ENCODE data around the gene UBIAD1. TPM values are rescaled to one million over a fixed set of nuclear protein-coding genes. Genes with fewer than 3 reads are reported as not detected.
"Not testable (repeated sequence)": the region's sequence is repeated elsewhere in the genome, so short reads cannot be mapped to it uniquely, and the experiment has no call there.

Gene UBIAD1
- polyA plus RNA-seq, 1 donor = 16.4 TPM

DNA sequence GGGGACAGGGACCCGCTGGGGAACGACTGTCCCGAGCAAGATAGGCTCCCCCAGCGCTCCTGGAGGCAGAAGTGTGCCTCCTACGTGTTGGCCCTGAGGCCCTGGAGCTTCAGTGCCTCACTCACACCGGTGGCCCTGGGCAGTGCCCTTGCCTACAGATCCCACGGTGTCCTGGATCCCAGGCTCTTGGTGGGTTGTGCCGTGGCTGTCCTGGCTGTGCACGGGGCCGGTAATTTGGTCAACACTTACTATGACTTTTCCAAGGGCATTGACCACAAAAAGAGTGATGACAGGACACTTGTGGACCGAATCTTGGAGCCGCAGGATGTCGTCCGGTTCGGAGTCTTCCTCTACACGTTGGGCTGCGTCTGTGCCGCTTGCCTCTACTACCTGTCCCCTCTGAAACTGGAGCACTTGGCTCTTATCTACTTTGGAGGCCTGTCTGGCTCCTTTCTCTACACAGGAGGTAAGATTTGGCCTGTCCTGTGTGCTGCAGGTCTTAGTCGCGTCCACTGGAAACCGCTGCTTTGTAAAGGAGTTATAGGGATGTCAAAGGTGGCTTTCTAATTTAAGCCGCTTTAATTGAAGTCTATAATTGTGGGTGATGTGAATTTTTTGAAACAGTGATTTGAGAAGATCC, 717 bp downstream of the UBIAD1 start:
- no peak for DNase-seq

DNA sequence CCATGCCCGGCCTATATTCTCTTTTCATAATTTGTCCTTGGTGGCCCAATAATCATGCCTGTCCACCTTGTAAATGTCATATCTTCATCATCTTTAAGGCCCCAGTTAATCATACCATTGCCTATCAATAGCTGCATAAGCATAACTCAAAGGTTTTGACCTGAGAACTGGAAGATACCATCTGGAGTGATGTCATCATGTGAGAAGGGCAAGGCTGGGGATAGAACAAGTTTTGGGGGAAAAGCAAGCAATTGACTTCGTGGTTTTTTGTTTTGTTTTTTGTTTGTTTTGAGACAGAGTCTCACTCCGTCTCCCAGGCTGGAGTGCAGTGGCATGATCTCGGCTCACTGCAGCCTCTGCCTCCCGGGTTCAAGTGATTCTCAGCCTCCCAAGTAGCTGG, 6.2 kb downstream of the UBIAD1 start:
- DNase-seq = no peak

DNA sequence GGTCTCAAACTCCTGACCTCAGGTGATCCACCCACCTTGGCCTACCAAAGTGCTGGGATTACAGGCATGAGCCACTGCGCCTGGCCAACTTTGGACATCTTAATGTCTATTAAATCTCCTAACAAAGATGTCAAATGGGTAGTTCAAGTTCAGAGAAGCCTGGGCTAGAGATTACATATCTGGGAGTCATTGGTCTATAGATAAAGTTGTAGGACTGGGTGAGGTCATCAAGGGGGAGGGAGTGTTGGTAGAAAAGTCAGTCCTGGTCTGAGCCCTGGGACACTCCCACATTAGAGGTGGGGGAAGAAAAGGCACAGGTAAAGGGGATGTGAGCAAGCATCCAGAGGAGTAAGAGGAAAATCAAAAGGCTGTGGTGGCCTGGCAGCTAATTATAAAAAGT, 6.6 kb downstream of the UBIAD1 start:
- no peak for DNase-seq

DNA sequence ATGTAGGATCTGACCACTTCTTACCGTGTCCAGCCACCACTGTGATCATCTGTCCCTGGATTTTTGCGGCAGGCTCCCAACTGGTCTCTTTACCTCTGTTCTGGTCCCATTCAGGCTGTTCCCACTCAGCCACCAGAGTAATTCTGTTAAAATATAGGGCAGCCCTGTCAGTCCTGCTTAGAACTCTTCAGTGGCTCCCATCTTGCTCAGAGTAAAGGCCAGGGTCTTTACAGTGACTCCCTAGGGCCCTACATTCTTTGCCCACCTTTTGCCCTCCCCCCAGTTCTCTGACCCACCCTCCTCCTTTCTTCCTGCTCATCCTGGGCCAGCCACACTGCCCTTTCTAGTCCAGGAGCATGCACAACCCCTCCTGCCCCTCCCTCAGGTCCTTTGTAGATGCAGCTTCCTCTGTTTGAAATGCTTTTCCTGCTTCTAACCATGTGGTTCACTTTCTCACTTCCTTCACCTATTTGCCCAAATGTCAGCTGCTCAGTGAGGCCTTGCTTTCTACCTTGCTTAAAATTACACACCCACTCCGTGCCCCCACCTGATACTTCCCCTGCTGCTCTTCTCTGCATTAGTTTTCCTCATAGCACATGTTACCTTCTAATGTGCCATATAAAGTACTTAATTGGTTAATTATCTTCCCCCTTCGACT, 7.8 kb downstream of the UBIAD1 start:
- DNase-seq = no peak

DNA sequence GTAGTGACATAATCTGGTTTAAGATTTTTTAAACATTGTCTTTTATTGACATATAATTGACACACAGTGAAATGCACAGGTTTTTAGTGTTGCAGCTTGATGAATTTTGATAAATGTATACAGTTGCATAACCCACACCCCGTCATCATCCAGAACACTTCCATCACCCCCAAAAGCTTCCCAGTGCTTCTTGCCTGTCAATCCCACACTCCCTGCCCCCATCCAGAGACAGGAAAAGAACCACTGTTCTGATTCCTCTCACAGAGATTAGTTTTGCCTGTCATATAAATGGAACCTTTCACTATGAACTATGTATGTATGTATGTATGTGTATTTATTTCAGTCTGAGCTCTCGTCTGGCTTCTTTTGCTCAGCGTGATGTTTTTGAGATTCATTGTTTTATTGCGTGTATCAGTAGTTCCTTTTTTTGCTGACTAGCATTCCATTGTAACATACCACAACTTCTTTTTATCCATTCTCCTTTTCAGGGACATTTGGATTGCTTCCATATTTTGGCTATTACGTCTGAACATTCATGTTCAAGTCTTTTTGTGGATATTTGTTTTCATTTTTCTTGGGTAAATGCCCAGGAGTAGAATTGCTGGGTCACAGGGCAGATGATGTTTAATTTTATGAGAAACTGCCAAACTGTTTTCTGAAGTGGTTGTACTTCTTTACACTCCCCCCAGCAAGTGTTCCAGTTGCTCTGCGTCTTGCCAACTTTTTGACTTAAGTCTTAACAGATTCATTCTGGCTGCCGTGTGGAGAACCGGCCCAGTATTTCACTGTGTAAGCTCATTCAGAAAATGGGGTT, 8.7 kb downstream of the UBIAD1 start:
- no peak for DNase-seq

DNA sequence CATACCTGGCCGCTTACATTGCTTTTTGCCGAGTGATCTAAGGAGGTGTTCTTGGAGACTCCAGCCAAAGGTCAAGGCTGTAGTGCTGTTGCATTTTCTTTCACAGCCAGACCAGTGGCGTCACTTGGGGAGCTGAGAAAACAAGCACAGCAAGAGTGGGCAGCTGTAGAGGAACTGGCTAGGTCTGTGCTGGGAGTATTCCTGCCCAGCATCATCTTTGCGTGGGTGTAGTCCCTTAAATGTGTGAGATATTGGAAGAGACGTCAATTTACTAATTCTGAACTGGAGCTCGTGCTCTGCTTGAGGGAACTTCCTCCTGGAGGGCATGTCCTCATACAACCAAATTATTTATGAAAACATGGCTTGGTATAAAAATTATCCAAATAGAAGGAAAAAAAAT, 10.2 kb downstream of the UBIAD1 start:
- DNase-seq = no peak

DNA sequence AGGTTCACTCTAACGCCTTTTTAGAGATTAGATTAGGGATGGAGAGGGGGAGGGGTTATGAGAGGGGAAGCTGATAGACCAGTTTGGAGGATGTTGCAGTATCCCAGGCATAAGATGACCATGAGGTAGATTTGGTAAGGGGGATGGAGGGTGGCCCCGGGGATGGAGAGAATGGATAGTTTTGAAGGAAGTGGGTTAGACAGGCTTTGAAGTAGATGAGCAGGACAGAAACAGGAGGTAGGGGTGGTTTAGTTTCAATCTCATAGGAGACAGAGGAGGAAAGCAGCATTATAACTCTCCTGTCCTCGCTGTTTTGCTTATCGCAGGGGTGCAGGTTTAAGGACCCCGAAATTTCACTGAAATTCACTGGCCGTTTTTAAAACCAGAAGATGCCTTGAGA, 11.8 kb downstream of the UBIAD1 start:
- DNase-seq = no peak

DNA sequence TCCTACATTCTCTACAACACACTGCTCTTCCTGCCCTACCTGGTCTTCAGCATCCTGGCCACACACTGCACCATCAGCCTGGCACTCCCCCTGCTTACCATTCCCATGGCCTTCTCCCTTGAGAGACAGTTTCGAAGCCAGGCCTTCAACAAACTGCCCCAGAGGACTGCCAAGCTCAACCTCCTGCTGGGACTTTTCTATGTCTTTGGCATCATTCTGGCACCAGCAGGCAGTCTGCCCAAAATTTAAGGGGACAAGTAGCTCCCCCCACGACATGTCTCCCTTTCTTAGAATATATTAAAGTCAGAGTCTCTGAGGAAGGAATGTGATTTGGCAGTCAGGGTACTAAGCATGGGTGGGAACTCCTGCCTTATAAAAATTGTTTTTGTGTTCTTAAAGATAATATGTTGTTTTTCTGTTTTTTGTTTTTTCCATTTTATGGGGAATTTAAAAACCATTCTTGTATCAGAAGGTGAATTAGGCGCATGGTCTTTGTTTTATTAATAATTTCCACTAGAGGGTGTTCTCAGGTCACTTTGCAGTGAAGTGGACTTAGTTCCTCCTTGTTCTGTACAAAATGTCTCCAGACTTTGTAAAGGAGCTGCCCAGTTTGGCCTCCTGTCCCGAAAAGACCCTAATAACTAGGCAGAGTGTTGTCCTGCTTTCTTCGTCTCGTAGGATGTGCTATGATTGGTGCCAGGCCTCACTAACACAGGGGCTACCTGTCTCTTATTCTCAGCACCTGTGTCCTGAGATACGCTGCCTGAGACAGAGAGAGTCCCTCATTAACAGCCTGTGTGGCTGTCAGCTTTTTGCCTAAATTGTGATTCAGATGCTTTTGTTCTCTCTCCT, 13.1 kb downstream of the UBIAD1 start:
- no peak for DNase-seq

DNA sequence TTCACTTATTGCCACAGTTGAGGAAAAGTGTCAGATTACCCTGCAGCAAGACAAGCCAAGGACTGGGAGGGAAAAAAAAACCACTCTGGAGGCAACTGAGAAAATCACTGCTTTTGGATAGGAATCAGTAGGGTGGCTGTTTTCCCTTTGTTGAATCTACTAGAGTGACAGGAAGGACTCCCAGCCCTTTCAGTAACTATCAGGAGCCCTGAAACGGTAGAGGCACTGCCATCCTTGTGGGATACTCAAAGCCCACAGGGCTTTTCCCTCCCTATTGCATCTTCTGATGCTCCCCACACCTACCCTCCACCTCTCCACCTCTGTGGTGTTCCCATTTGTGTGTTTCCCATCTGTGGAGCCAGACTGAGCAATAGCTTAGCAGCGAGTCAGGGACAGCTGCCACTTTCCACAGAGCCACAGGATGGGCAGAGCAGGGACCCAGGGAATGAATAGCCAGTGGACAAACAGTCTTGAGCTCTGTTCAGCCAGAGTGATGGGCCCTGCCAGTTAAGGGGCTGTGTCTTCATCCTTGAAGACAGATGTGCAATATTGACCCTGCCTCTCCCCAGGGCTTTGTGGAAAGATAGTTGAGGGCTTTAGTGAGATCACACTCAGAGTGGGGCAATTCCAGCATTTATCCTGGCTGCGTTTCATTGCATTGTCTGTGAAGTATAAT, 13.9 kb downstream of the UBIAD1 start:
- DNase-seq = no peak

DNA sequence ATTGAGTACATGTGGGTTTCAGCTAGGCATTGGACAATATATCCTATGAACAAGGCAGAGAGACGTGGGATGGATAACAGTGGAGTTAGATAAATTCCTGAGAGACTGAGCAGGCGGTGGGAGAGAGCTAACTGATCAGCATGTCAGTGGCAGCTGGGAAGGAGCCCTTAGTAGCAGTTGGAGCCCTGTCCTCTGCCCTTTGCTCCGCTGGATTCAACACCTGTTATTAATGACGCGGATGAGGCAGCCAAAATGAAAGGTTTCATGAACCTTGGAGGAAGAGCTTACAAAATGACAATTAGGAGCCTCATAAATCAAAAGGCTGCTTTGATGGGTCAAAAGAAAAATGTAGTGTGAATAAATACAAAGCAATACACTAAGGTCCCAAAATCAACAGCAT, 16.1 kb downstream of the UBIAD1 start:
- no peak for DNase-seq

DNA sequence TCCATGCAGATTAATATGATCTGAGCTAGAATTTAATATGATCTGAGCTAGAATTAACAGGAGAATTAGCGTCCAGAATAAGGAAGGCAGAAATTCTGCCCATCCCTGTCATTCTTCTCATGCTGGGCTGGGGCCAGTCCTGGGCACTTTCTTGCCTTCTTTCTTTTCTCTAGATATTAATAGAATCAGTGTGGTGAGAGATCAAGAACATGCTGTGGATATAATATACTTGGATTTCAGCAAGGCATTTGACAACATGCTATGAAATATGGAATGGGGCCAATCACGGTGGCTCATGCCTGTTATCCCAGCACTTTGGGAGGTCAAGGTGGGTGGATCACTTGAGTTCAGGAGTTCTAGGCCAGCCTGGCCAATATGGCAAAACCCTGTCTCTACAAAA, 18.1 kb downstream of the UBIAD1 start:
- no peak for DNase-seq

DNA sequence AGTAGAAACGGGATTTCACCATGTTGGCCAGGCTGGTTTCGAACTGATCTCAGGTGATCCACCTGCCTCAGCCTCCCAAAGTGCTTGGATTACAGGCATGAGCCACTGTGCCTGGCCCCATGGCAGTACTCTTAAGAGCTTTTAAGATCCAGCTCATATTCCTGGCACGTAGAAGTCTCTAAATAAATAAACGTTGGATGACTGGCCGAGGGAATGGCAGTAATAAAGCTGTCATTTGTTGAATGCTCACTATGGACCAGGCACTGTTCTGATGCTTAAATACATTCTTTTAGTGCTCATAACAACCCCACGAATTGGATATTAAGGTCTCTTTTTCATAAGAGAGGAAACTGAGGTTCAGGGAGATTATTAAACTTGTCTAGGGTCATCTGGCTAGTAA, 20.9 kb downstream of the UBIAD1 start:
- DNase-seq = no peak

DNA sequence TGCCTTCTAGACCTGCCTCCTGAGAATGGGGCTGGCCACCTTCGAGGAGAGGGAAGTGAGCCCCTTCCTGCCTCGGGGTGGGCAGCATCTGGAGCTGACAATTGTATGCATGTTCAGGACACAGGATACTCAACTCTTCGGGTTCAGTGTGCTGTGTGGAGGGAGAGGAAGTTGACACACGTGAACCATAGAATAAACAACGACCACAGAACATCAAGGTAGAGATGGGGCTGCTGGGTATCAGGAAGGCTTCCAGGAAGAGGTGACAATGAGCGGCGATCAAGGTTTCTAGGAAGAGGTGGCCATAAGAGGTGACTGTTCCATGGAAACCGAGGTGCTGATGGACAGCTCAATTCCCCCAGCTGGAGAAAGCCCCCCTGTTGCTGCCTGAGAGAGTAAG, 22.0 kb downstream of the UBIAD1 start:
- no peak for DNase-seq

DNA sequence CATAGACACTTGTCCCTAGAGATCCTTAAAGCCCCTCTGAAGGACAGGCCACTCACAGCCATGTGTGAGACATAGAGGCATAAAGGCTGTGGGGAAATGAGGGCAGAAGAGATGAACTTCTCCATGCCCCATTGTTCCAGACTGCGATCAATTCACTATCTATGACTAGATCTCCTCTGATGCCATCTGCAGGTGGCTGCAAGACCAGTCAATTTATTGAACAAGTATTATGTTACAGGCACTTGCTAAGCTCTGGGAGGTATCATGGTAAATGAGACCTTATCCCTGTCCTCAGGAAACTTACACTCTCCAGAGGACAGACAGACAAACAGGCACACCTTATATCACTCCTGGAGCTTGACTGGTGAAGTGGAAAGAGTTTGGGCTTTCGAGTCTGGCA, 22.9 kb downstream of the UBIAD1 start:
- DNase-seq = no peak

DNA sequence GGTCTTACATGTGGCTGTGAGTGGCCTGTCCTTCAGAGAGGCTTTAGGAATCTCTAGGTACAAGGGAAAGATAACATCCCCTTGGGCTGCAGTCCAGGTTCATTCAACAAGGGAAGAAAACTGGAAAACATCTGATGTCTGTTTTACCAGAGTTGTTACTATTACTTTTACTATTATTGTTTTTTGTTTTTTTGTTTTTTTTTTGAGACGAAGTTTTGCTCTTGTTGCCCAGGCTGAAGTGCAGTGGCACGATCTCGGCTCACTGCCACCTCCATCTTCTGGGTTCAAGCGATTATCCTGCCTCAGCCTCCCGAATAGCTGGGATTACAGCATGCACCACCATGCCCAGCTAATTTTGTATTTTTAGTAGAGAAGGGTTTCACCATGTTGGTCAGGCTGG, 24.8 kb downstream of the UBIAD1 start:
- not testable (repeated sequence) for DNase-seq

DNA sequence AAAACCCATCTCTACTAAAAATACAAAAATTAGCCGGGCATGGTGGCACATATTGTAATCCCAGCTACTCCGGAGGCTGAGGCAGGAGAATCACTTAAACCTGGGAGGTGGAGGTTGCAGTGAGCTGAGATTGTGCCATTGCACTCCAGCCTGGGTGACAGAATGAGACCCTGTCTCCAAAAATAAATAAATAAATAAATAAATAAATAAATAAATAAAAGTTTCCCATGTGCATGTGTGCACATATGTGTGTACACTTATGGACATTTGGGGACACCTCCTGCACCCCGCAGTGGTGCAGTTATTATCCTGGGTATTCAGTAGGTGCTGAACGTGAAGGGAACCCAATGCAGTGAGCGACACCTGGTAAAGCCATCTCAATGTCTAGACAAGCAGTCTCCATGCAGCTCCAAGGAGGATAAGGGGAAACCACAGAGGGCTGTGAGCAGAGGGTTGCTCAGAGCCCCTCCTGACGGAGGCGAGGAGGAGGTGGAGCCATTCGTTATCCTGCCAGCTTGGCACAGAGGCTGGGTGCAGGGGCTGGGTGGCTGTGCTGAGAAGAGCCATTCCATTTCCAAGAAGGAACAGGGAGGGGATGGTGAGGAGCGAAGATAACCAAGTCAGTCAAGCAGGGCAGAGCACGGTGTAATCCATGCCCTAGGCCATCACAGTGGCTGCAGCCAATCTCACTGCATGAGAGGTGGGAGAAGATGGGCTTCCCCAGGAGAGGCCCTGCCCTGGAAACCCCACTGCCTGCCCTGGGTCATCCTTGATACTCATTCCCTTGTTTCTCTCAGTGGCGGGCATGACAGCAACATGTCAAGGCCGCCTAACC, 25.6 kb downstream of the UBIAD1 start:
- no peak for DNase-seq

DNA sequence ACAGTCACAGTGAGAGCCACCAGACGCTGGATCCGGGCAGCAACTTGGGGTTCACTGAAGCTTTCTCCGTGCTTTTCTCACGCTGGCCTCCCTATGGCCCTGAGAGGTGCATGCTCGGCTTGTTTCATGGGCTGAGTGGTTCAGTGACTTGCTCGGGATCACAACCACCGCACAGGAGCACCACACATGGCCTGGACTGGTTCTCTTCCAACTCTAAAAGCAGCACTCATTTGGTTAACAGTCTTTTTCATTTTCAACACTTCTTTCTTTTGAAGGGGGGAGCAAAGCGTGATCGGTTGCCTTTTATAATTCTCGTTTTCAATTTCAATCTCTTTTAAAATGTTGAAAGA, 26.2 kb downstream of the UBIAD1 start:
- no peak for DNase-seq

DNA sequence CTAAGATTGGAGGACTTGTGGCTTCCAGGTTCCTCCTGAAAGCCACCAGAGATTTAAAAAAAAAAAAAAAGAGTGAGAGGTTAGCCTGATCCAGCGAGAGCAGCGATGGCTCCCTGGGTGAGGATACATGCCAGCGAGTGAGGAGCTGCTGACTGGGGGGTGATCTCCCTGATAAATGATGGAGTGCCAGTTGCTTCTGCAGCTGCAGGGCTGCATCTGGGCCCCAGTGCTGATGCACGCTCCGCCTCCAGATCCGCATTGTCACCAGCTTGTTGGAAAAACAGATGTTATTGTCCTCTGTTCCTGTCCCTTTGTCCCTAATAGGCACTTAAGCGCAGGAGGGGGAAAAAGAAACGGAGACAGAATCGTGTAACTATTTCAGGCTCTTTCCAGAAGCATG, 28.6 kb downstream of the UBIAD1 start:
- no peak for DNase-seq

DNA sequence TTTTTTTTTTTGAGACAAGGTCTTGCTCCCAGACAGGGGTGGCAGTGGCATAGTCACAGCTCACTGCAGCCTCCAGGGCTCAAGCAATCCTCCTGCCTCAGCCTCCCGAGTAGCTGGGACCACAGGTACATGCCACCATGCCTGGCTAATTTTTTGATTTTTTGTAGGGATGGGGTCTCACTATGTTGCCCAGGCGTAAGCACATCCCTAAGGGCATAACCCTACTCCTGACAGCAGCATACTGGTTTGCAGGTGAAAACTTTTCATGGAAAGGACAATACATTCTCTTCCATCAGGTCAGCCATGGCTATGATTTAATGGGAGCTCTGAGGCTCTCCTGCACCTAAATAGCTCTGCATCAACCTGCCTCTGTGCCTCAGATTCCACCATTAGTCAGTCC, 29.4 kb downstream of the UBIAD1 start:
- no peak for DNase-seq

DNA sequence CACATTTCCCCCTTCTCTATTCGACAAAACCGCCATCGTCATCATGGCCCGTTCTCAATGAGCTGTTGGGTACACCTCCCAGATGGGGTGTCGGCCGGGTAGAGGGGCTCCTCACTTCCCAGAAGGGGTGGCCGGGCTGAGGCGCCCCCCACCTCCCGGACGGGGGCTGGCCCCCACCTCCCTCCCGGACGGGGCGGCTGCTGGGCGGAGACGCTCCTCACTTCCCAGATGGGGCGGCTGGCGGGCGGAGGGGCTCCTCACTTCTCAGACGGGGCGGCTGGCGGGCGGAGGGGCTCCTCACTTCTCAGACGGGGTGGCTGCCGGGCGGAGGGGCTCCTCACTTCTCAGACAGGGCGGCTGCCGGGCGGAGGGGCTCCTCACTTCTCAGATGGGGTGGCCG, 32.5 kb downstream of the UBIAD1 start:
- DNase-seq = not testable (repeated sequence)

DNA sequence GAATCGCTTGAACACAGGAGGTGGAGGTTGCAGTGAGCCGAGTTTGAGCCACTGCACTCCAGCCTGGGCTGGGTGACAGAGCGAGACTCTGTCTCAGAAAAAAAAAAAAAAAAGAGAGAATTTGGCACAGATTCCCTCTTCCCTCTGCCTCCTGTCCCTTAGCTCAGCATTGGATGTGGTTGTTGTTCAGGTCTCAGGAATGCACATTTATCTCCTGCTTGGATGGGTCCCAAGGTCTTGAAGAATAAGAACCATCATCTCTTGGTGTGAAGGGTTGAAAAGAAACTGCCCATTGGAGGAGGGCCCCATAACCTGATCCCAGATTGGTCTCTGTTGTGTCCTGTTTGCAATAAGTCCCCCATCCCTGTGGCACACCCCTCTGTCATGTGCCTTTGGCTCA, 34.9 kb downstream of the UBIAD1 start:
- DNase-seq = no peak

Measured in left kidney (tissue), 2 donors.